SK-N-SH treated with all-trans-retinoic acid at 6 μM for 48 hours (cell line): ENCODE results near the gene UBR2.

Source experiments
- PPARA ChIP-seq: fragments of 250-450 bp; sonication (Bioruptor Pico); IDR thresholded peaks from 2 replicates; pipeline ENCODE4 v1.5.0; 2020; ENCODE audit warnings: mild to moderate bottlenecking, borderline replicate concordance
- SNAI2 ChIP-seq: fragments of 250-450 bp; sonication (Bioruptor Pico); IDR thresholded peaks from 2 replicates; pipeline ENCODE4 v1.5.0; 2020; ENCODE audit warnings: mild to moderate bottlenecking, moderate library complexity
- TOX ChIP-seq: fragments of 250-450 bp; sonication (Bioruptor Pico); IDR thresholded peaks from 2 replicates; pipeline ENCODE4 v1.8.0; 2021; ENCODE audit warnings: mild to moderate bottlenecking, moderate library complexity, borderline replicate concordance
- ZFP3 ChIP-seq: fragments of 250-450 bp; sonication (Bioruptor Pico); IDR thresholded peaks from 2 replicates; pipeline ENCODE4 v1.5.0; 2020; ENCODE audit warnings: mild to moderate bottlenecking, moderate library complexity
- ZNF565 ChIP-seq: fragments of 450-650 bp; formaldehyde crosslinking; conservative IDR thresholded peaks from 2 replicates; pipeline ENCODE4 v1.5.0; 2020; ENCODE audit warnings: low read depth, mild to moderate bottlenecking, moderate library complexity

GRCh38 chr6:42532038-42532669 is 31.7 kb upstream of the UBR2 start:
- TF ChIP-seq SNAI2 (no peak), ZNF565 (CRISPR knock-in tag) (no peak), TOX (CRISPR knock-in tag) (no peak), PPARA (no peak), ZFP3 (CRISPR knock-in tag) (no peak)
